Measurements from ENCODE around the gene LONP2.

The LONP2 gene

GRCh38 chr16:48384520-48385252, 140.6 kb downstream of the LONP2 start:
- Histone ChIP-seq H3K4me2 (ENCODE audit: insufficient read depth, low read length, poor library complexity, severe bottlenecking) (peak overlapping the region; percentile 48), H4K8ac (ENCODE audit: low read depth, low read length) (peak overlapping the region; percentile 31), H2BK120ac (ENCODE audit: low read depth, low read length) (no peak overlapping the region), H4K91ac (ENCODE audit: low read depth, low read length, poor library complexity) (peak overlapping the region; percentile 99), H3K27me3 (ENCODE audit: control insufficient read depth in 3 of 3, insufficient read depth in 3 of 3, low read depth in 1 of 3, low read length in 3 of 3) (no peaks in the 10 kb centered on the region), H3K14ac (ENCODE audit: low read length) (peak overlapping the region; percentile 65), H3K18ac (ENCODE audit: low read length) (peak overlapping the region; percentile 100), H3K4me1 (ENCODE audit: control insufficient read depth in 2 of 2, insufficient read depth in 1 of 2, low read depth in 1 of 2, low read length in 2 of 2) (peaks cover 1 to 3% of the 10 kb centered on the region in 2 donors), H3K4me3 (ENCODE audit: low read length in 2 of 2) (peak overlapping the region; percentile 80 to 97), H2BK12ac (ENCODE audit: low read length) (peak overlapping the region; percentile 34), H2BK15ac (ENCODE audit: low read length) (no peak overlapping the region), H3K9me3 (replicated peaks in 1 of 2; ENCODE audit: control insufficient read depth in 2 of 2, insufficient read depth in 1 of 2, low read depth in 1 of 2, low read length in 2 of 2) (peaks cover 0 to 12% of the 10 kb centered on the region in 2 donors), H3K27ac (replicated peaks; ENCODE audit: low read length) (peak overlapping the region; percentile 99), H3K79me1 (ENCODE audit: low read depth, low read length) (peaks cover 1% of the 10 kb centered on the region), H2AK5ac (ENCODE audit: low read depth, low read length) (peak overlapping the region; percentile 77), H2AFZ (ENCODE audit: low read length) (peak overlapping the region; percentile 97), H2BK5ac (ENCODE audit: low read length) (peak overlapping the region; percentile 97), H3K36me3 (replicated peaks in 1 of 2; ENCODE audit: control insufficient read depth in 2 of 2, insufficient read depth in 2 of 2, low read length in 2 of 2) (no peaks in the 10 kb centered on the region), H3K4ac (ENCODE audit: low read length) (peak overlapping the region; percentile 97), H3K9ac (ENCODE audit: low read depth, low read length, poor library complexity) (peak overlapping the region; percentile 100), H3K23ac (ENCODE audit: low read depth, low read length, poor library complexity) (peak overlapping the region; percentile 97)
- WGBS, 2 donors (ENCODE audit: extremely low coverage in 2 of 2, insufficient read length in 2 of 2, insufficient replicate concordance in 1 of 2), result no CpG with 5 or more reads among the region's 103 CpGs
- DNase-seq (ENCODE audit: low spot score), result peak; percentile 62

- H2BK5ac ChIP-seq (ENCODE audit: low read length), result peak within 1 kb of the TSS; percentile 97
- H2AK5ac ChIP-seq (ENCODE audit: low read depth, low read length), result peak within 1 kb of the TSS; percentile 77
- peak within 1 kb of the TSS; percentile 99 for H3K27ac ChIP-seq (replicated peaks; ENCODE audit: low read length)
- WGBS, 2 donors (ENCODE audit: extremely low coverage in 2 of 2, insufficient read length in 2 of 2, insufficient replicate concordance in 1 of 2), result no CpG with 5 or more reads among the region's 105 CpGs
- H3K4me2 ChIP-seq (ENCODE audit: insufficient read depth, low read length, poor library complexity, severe bottlenecking), result peak within 1 kb of the TSS; percentile 75
- H3K36me3 ChIP-seq (replicated peaks in 1 of 2; ENCODE audit: control insufficient read depth in 2 of 2, insufficient read depth in 2 of 2, low read length in 2 of 2), result no peaks in the 10 kb centered on the region
- peak within 1 kb of the TSS; percentile 31 for H4K8ac ChIP-seq (ENCODE audit: low read depth, low read length)
- H3K9ac ChIP-seq (ENCODE audit: low read depth, low read length, poor library complexity), result peak within 1 kb of the TSS; percentile 100
- H3K18ac ChIP-seq (ENCODE audit: low read length), result peak within 1 kb of the TSS; percentile 100
- H3K4me1 ChIP-seq (ENCODE audit: control insufficient read depth in 2 of 2, insufficient read depth in 1 of 2, low read depth in 1 of 2, low read length in 2 of 2), result peaks cover 1 to 3% of the 10 kb centered on the region in 2 donors
- peak within 1 kb of the TSS; percentile 97 for H3K4ac ChIP-seq (ENCODE audit: low read length)
- H3K14ac ChIP-seq (ENCODE audit: low read length), result peak within 1 kb of the TSS; percentile 65
- DNase-seq (ENCODE audit: low spot score), result peak; percentile 91
- peak within 1 kb of the TSS; percentile 97 for H2AFZ ChIP-seq (ENCODE audit: low read length)
- peak within 1 kb of the TSS; percentile 99 for H4K91ac ChIP-seq (ENCODE audit: low read depth, low read length, poor library complexity)
- peaks cover 1% of the 10 kb centered on the region for H3K79me1 ChIP-seq (ENCODE audit: low read depth, low read length)
- peak within 1 kb of the TSS; percentile 97 for H2BK120ac ChIP-seq (ENCODE audit: low read depth, low read length)
- peak within 1 kb of the TSS; percentile 97 for H3K23ac ChIP-seq (ENCODE audit: low read depth, low read length, poor library complexity)
- H3K9me3 ChIP-seq (replicated peaks in 1 of 2; ENCODE audit: control insufficient read depth in 2 of 2, insufficient read depth in 1 of 2, low read depth in 1 of 2, low read length in 2 of 2), result peaks cover 0 to 12% of the 10 kb centered on the region in 2 donors
- peak within 1 kb of the TSS; percentile 34 for H2BK12ac ChIP-seq (ENCODE audit: low read length)
- H3K27me3 ChIP-seq (ENCODE audit: control insufficient read depth in 3 of 3, insufficient read depth in 3 of 3, low read depth in 1 of 3, low read length in 3 of 3), result no peaks in the 10 kb centered on the region
- H3K4me3 ChIP-seq (ENCODE audit: low read length in 2 of 2), result peak within 1 kb of the TSS; percentile 80 to 97
- H2BK15ac ChIP-seq (ENCODE audit: low read length), result peak within 1 kb of the TSS; percentile 72
These were observed 141.4 kb downstream of the LONP2 start, which contains the start of gene SIAH1 for GRCh38 chr16:48385253-48386150. TSS of gene SIAH1 (minus strand) at chr16:48385413. CDS start at chr16:48362428, 22,985 bp downstream.

DNA sequence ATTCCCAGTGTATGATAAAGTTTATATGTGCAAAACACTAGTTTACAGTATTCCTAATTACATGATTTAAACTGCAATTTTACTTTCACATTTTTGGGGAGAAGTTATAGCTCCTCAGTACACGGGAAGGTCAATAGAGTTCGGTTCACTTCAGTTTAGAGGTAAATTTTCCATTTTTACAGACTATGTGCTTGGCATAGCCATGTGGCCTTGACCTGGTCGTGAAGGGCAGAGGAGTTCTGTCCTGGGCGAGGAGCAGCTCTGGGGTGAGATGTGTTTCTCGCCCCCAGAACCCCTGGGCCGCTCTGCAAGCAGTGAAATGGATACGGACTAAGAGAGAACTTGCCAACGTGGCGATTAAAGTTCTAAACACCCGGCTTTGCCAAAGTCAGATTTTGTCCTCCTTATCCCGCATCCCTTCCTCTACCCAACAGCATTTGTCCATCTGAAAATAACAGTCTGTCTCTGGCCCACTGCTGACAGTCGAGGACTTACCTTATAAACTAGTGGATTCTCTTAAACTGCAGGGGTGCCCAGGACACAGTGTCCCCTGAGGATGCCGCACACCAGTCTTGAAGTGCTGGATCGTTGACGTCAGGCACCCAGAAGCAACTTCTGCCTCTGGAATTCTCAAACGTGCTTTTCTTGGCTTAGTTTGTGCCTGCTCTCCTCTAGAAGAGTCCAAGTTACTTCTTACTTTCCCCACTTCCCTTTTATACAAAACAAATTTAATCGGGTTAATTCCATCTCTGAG, 142.6 kb downstream of the LONP2 start:
- Histone ChIP-seq H3K9ac (ENCODE audit: low read depth, low read length, poor library complexity) (no peak overlapping the region), H2BK120ac (ENCODE audit: low read depth, low read length) (no peak overlapping the region), H3K23ac (ENCODE audit: low read depth, low read length, poor library complexity) (no peak overlapping the region), H3K36me3 (replicated peaks in 1 of 2; ENCODE audit: control insufficient read depth in 2 of 2, insufficient read depth in 2 of 2, low read length in 2 of 2) (no peaks in the 10 kb centered on the region), H2BK12ac (ENCODE audit: low read length) (peak overlapping the region; percentile 59), H2AK5ac (ENCODE audit: low read depth, low read length) (no peak overlapping the region), H3K9me3 (replicated peaks in 1 of 2; ENCODE audit: control insufficient read depth in 2 of 2, insufficient read depth in 1 of 2, low read depth in 1 of 2, low read length in 2 of 2) (peaks cover 0 to 2% of the 10 kb centered on the region in 2 donors), H3K18ac (ENCODE audit: low read length) (no peak overlapping the region), H3K14ac (ENCODE audit: low read length) (no peak overlapping the region), H3K79me1 (ENCODE audit: low read depth, low read length) (peaks cover 1% of the 10 kb centered on the region), H2BK5ac (ENCODE audit: low read length) (no peak overlapping the region), H4K8ac (ENCODE audit: low read depth, low read length) (no peak overlapping the region), H3K4me1 (ENCODE audit: control insufficient read depth in 2 of 2, insufficient read depth in 1 of 2, low read depth in 1 of 2, low read length in 2 of 2) (peaks cover 1 to 3% of the 10 kb centered on the region in 2 donors), H3K27ac (replicated peaks; ENCODE audit: low read length) (no peak overlapping the region), H2AFZ (ENCODE audit: low read length) (no peak overlapping the region), H4K91ac (ENCODE audit: low read depth, low read length, poor library complexity) (no peak overlapping the region), H3K27me3 (ENCODE audit: control insufficient read depth in 3 of 3, insufficient read depth in 3 of 3, low read depth in 1 of 3, low read length in 3 of 3) (no peaks in the 10 kb centered on the region), H2BK15ac (ENCODE audit: low read length) (no peak overlapping the region), H3K4ac (ENCODE audit: low read length) (no peak overlapping the region), H3K4me2 (ENCODE audit: insufficient read depth, low read length, poor library complexity, severe bottlenecking) (no peak overlapping the region), H3K4me3 (ENCODE audit: low read length in 2 of 2) (no peak overlapping the region)
- no peak for DNase-seq (ENCODE audit: low spot score)
- no CpG with 5 or more reads among the region's 17 CpGs for WGBS, 2 donors (ENCODE audit: extremely low coverage in 2 of 2, insufficient read length in 2 of 2, insufficient replicate concordance in 1 of 2)
